PC-3 (cell line): ENCODE measurements around the gene EMILIN2. TPM values are rescaled to one million over a fixed set of nuclear protein-coding genes. Genes with fewer than 3 reads are reported as not detected.

Source experiments
- ATAC-seq: fragments of 200-7000 bp; cut with Tn5 transposase; 2 replicates; pipeline ENCODE4 v1.9.1; 2020; ENCODE audit warnings: mild to moderate bottlenecking, moderate library complexity
- BruUV-seq: library from RNA; stranded (reverse); fragments of 400-500 nt; replicated peaks from 2 replicates; lab custom pipeline; 2021; lab: Mats Ljungman, UMichigan
- CTCF ChIA-PET: fragments of 300-600 bp; sonication (Branson Sonifier 250); formaldehyde crosslinking; loops from one replicate; lab custom pipeline; 2022; ENCODE audit warnings: antibody characterized with exemption; lab: Charles Lee
- POLR2A ChIA-PET: fragments of 300-600 bp; sonication (Branson Sonifier 250); formaldehyde crosslinking; loops from one replicate; lab custom pipeline; 2022; ENCODE audit warnings: antibody characterized with exemption; ENCODE audit not compliant: unreplicated experiment; lab: Charles Lee
- DNase-seq: peaks from one replicate; pipeline ENCODE4 v3.0.0-alpha.2; 2015
- H2AFZ ChIP-seq: fragments of 300-600 bp; sonication (generic); 2 replicates; pipeline ENCODE4 v1.6.0; 2016; ENCODE audit warnings: antibody characterized with exemption, low read length
- H3F3A ChIP-seq: fragments of 300-600 bp; sonication (generic); one replicate; pipeline ENCODE4 v1.6.0; 2017; ENCODE audit warnings: antibody characterized with exemption, low read length, control low read depth, mild to moderate bottlenecking; ENCODE audit not compliant: unreplicated experiment
- H3K27ac ChIP-seq: fragments of 300-600 bp; sonication (generic); 2 replicates; pipeline ENCODE4 v1.5.1; 2016; ENCODE audit warnings: mild to moderate bottlenecking, low read length
- H3K27me3 ChIP-seq: fragments of 300-600 bp; sonication (generic); 2 replicates; pipeline ENCODE4 v1.6.1; 2016; ENCODE audit warnings: low read length, mixed read lengths
- H3K36me3 ChIP-seq: fragments of 300-600 bp; sonication (generic); 2 replicates; pipeline ENCODE4 v1.6.1; 2016; ENCODE audit warnings: low read depth, mixed run types, low read length, mixed read lengths
- H3K4me1 ChIP-seq: fragments of 300-600 bp; sonication (generic); 2 replicates; pipeline ENCODE4 v1.5.1; 2016; ENCODE audit warnings: low read length; ENCODE audit not compliant: insufficient read depth
- H3K4me2 ChIP-seq: fragments of 300-600 bp; sonication (generic); 2 replicates; pipeline ENCODE4 v1.6.0; 2016; ENCODE audit warnings: low read length
- H3K4me3 ChIP-seq: fragments of 300-600 bp; sonication (generic); 2 replicates; pipeline ENCODE4 v1.5.1; 2016; ENCODE audit warnings: mild to moderate bottlenecking, low read length, mixed read lengths
- H3K79me2 ChIP-seq: fragments of 300-600 bp; sonication (generic); 2 replicates; pipeline ENCODE4 v1.6.1; 2017; ENCODE audit warnings: low read length, mixed read lengths
- H3K9ac ChIP-seq: fragments of 300-600 bp; sonication (generic); 2 replicates; pipeline ENCODE4 v1.6.0; 2016; ENCODE audit warnings: mild to moderate bottlenecking, low read length
- H3K9me2 ChIP-seq: fragments of 300-600 bp; sonication (generic); replicated peaks from 2 replicates; pipeline ENCODE4 v1.6.1; 2016; ENCODE audit warnings: mixed run types, low read length, mixed read lengths
- H3K9me3 ChIP-seq: fragments of 300-600 bp; sonication (generic); 2 replicates; pipeline ENCODE4 v1.6.1; 2016; ENCODE audit warnings: low read length, mixed read lengths
- H4K20me1 ChIP-seq: fragments of 300-600 bp; sonication (generic); 2 replicates; pipeline ENCODE4 v1.6.1; 2016; ENCODE audit warnings: low read length, mixed read lengths
- CTCF ChIP-seq: fragments of 300-600 bp; sonication (generic); conservative IDR thresholded peaks from 2 replicates; pipeline ENCODE4 v1.5.1; 2017; ENCODE audit warnings: antibody characterized with exemption, low read depth, mild to moderate bottlenecking, low read length
- EZH2 ChIP-seq: fragments of 300-600 bp; sonication (generic); IDR thresholded peaks from one replicate; pipeline ENCODE4 v1.6.1; 2017; ENCODE audit warnings: antibody characterized with exemption, mild to moderate bottlenecking, low read length; ENCODE audit not compliant: unreplicated experiment
- EZH2phosphoT487 ChIP-seq: fragments of 300-600 bp; sonication (generic); IDR thresholded peaks from 2 replicates; pipeline ENCODE4 v1.6.1; 2018; ENCODE audit warnings: mild to moderate bottlenecking, antibody characterized with exemption, low read length, borderline replicate concordance
- intact Hi-C: fragments of 100-400 bp; cut with micrococcal nuclease; formaldehyde crosslinking; loops from 2 replicates; pipeline ENCODE4 v1.9.0; 2023
- total RNA-seq: library from RNA; depleted of rRNA; stranded (reverse); fragments of >200 nt; gene quantifications from 2 replicates; pipeline ENCODE4 v1.2.3, GENCODE V29; 2014

The EMILIN2 gene
- total RNA-seq, 1 experiment from 2014 or later, result 17.1 TPM

GRCh38 chr18:2952605-2953004 is 105.8 kb downstream of the EMILIN2 start:
- Histone ChIP-seq H3K9me2 (no peaks in the 10 kb centered on the region), H3K27me3 (no peaks in the 10 kb centered on the region), H2AFZ (no peak overlapping the region), H4K20me1 (no peaks in the 10 kb centered on the region), H3K9me3 (no peaks in the 10 kb centered on the region), H3K4me3 (no peak overlapping the region), H3K4me2 (no peak overlapping the region), H3F3A (no peaks in the 10 kb centered on the region), H3K79me2 (no peaks in the 10 kb centered on the region), H3K27ac (no peak overlapping the region), H3K36me3 (0 out of 2 replicates have a peak, but pooled peaks cover 4% of the 10 kb centered on the region), H3K9ac (no peak overlapping the region), H3K4me1 (no peaks in the 10 kb centered on the region)
- ATAC-seq, result no peak
- ChIA-PET POLR2A (interaction anchor here (0.6 kb wide), 2 partner anchors 58 to 658 kb away, joined by 4 to 5 read pairs; no protein-coding TSS in a partner anchor), CTCF (no interaction called here)
- TF ChIP-seq CTCF (no peak), EZH2 (no peak), EZH2phosphoT487 (no peak)
- intact Hi-C loops, result no loop called here
- no peak for DNase-seq
- no TSS peak for BruUV-seq

- intact Hi-C loops, result no loop called here
- Histone ChIP-seq H3K4me1 (no peaks in the 10 kb centered on the region), H3F3A (no peaks in the 10 kb centered on the region), H3K27me3 (no peaks in the 10 kb centered on the region), H3K36me3 (0 out of 2 replicates have a peak, but pooled peaks cover 4% of the 10 kb centered on the region), H3K27ac (no peak overlapping the region), H3K9me3 (no peaks in the 10 kb centered on the region), H3K4me3 (no peak overlapping the region), H3K9me2 (no peaks in the 10 kb centered on the region), H3K79me2 (no peaks in the 10 kb centered on the region), H3K4me2 (no peak overlapping the region), H4K20me1 (no peaks in the 10 kb centered on the region), H3K9ac (no peak overlapping the region), H2AFZ (no peak overlapping the region)
- no TSS peak for BruUV-seq
- TF ChIP-seq CTCF (no peak), EZH2 (no peak), EZH2phosphoT487 (no peak)
- ATAC-seq (no peak), DNase-seq (no peak)
- CTCF ChIA-PET, result no interaction called here
- POLR2A ChIA-PET, result no interaction called here
These were observed 107.3 kb downstream of the EMILIN2 start for GRCh38 chr18:2953935-2954653.
